IPS-18a (cell line): ENCODE data around the gene RAB41.
"Not testable (repeated sequence)": the region's sequence is repeated elsewhere in the genome, so short reads cannot be mapped to it uniquely, and the experiment has no call there.

Experiments
- H3K27ac ChIP-seq: one replicate; pipeline ENCODE4 v1.5.1; 2013; ENCODE audit warnings: low read length
- H3K27me3 ChIP-seq: one replicate; pipeline ENCODE4 v1.6.1; 2013; ENCODE audit warnings: mild to moderate bottlenecking, low read length; ENCODE audit not compliant: control insufficient read depth, insufficient read depth
- H3K36me3 ChIP-seq: one replicate; pipeline ENCODE4 v1.6.1; 2013; ENCODE audit warnings: low read depth, low read length; ENCODE audit not compliant: control insufficient read depth
- H3K4me1 ChIP-seq: one replicate; pipeline ENCODE4 v1.6.1; 2013; ENCODE audit warnings: low read depth, low read length; ENCODE audit not compliant: control insufficient read depth
- H3K4me3 ChIP-seq: one replicate; pipeline ENCODE4 v1.5.1; 2013; ENCODE audit warnings: low read length
- H3K9ac ChIP-seq: one replicate; pipeline ENCODE4 v1.6.1; 2013; ENCODE audit warnings: mild to moderate bottlenecking, low read length, moderate library complexity
- H3K9me3 ChIP-seq: one replicate; pipeline ENCODE4 v1.6.1; 2013; ENCODE audit warnings: low read depth, low read length; ENCODE audit not compliant: control insufficient read depth

RAB41 gene

GRCh38 chrX:70292788-70293187 lies 10.8 kb downstream of the RAB41 start:
- no peak overlapping the region for H3K27ac ChIP-seq
- H3K9ac ChIP-seq, result no peak overlapping the region
- no peaks in the 10 kb centered on the region for H3K4me1 ChIP-seq
- H3K9me3 ChIP-seq, result peaks cover 12% of the 10 kb centered on the region
- peaks cover 4% of the 10 kb centered on the region for H3K36me3 ChIP-seq
- H3K4me3 ChIP-seq, result no peak overlapping the region
- H3K27me3 ChIP-seq, result no peaks in the 10 kb centered on the region

- Histone ChIP-seq H3K27me3 (no peaks in the 10 kb centered on the region), H3K4me1 (no peaks in the 10 kb centered on the region), H3K27ac (no peak overlapping the region), H3K9me3 (peaks cover 12% of the 10 kb centered on the region), H3K4me3 (no peak overlapping the region), H3K36me3 (peaks cover 4% of the 10 kb centered on the region), H3K9ac (no peak overlapping the region)
Measured at GRCh38 chrX:70293621-70294020, 11.6 kb downstream of the RAB41 start.

- Histone ChIP-seq H3K4me3 (no peak overlapping the region), H3K4me1 (no peaks in the 10 kb centered on the region), H3K9me3 (peaks cover 14% of the 10 kb centered on the region), H3K36me3 (peaks cover 22% of the 10 kb centered on the region), H3K27ac (no peak overlapping the region), H3K27me3 (no peaks in the 10 kb centered on the region), H3K9ac (no peak overlapping the region)
Measured at GRCh38 chrX:70301716-70302115, 19.7 kb downstream of the RAB41 start.

- Histone ChIP-seq H3K4me3 (no peak overlapping the region), H3K27ac (no peak overlapping the region), H3K4me1 (no peaks in the 10 kb centered on the region), H3K9me3 (peaks cover 10% of the 10 kb centered on the region), H3K27me3 (no peaks in the 10 kb centered on the region), H3K36me3 (no peaks in the 10 kb centered on the region), H3K9ac (no peak overlapping the region)
Measured at GRCh38 chrX:70313503-70313902, 31.5 kb downstream of the RAB41 start.

GRCh38 chrX:70322784-70323183 lies 40.8 kb downstream of the RAB41 start:
- peaks cover 21% of the 10 kb centered on the region for H3K9me3 ChIP-seq
- no peaks in the 10 kb centered on the region for H3K27me3 ChIP-seq
- no peak overlapping the region for H3K9ac ChIP-seq
- H3K36me3 ChIP-seq, result no peaks in the 10 kb centered on the region
- H3K4me3 ChIP-seq, result no peak overlapping the region
- H3K4me1 ChIP-seq, result no peaks in the 10 kb centered on the region
- H3K27ac ChIP-seq, result no peak overlapping the region

- not testable (repeated sequence) for H3K27me3 ChIP-seq, H3K4me3 ChIP-seq, H3K9ac ChIP-seq, H3K4me1 ChIP-seq, H3K36me3 ChIP-seq, H3K27ac ChIP-seq
- H3K9me3 ChIP-seq, result peaks cover 21% of the 10 kb centered on the region
Measured at GRCh38 chrX:70323628-70324027, 41.7 kb downstream of the RAB41 start.

GRCh38 chrX:70324326-70324725 lies 42.4 kb downstream of the RAB41 start:
- Histone ChIP-seq H3K9me3 (peaks cover 25% of the 10 kb centered on the region), H3K9ac (no peak overlapping the region), H3K27me3 (no peaks in the 10 kb centered on the region), H3K36me3 (no peaks in the 10 kb centered on the region), H3K4me3 (no peak overlapping the region), H3K4me1 (no peaks in the 10 kb centered on the region), H3K27ac (no peak overlapping the region)

- Histone ChIP-seq H3K4me3 (no peak overlapping the region), H3K27me3 (no peaks in the 10 kb centered on the region), H3K9me3 (peaks cover 6% of the 10 kb centered on the region), H3K9ac (no peak overlapping the region), H3K27ac (no peak overlapping the region), H3K4me1 (no peaks in the 10 kb centered on the region), H3K36me3 (peaks cover 25% of the 10 kb centered on the region)
Measured at GRCh38 chrX:70331161-70331560, 49.2 kb downstream of the RAB41 start.

GRCh38 chrX:70332600-70332999 lies 50.6 kb downstream of the RAB41 start:
- H3K9me3 ChIP-seq, result peaks cover 6% of the 10 kb centered on the region
- H3K36me3 ChIP-seq, result peaks cover 25% of the 10 kb centered on the region

More at GRCh38 chrX:70332600-70332999, 50.6 kb downstream of the RAB41 start:
- no peaks in the 10 kb centered on the region for H3K27me3 ChIP-seq
- no peak overlapping the region for H3K9ac ChIP-seq
- no peak overlapping the region for H3K27ac ChIP-seq
- no peak overlapping the region for H3K4me3 ChIP-seq
- H3K4me1 ChIP-seq, result no peaks in the 10 kb centered on the region
